K562 (cell line): Measurements from ENCODE around the gene GIT2. TPM values are rescaled to one million over a fixed set of nuclear protein-coding genes. Genes with fewer than 3 reads are reported as not detected.

Experiments used
- ASH1L ChIP-seq: fragments of 450-650 bp; IDR thresholded peaks from 2 replicates; pipeline ENCODE4 v1.6.1; 2018; ENCODE audit warnings: borderline replicate concordance, mild to moderate bottlenecking, low read depth; ENCODE audit not compliant: partially characterized antibody
- DACH1 ChIP-seq: fragments of 450-650 bp; IDR thresholded peaks from 2 replicates; pipeline ENCODE4 v1.6.1; 2018; ENCODE audit not compliant: partially characterized antibody
- EP400 ChIP-seq: fragments of 450-650 bp; IDR thresholded peaks from 2 replicates; pipeline ENCODE4 v1.6.1; 2017; ENCODE audit warnings: antibody characterized with exemption, mild to moderate bottlenecking, moderate library complexity
- FOXK1 ChIP-seq: sonication (generic); formaldehyde crosslinking; IDR thresholded peaks from 2 replicates; pipeline ENCODE4 v1.8.0; 2022; ENCODE audit warnings: missing genetic modification reagents, mild to moderate bottlenecking, borderline replicate concordance
- SRSF9 ChIP-seq: fragments of 200-400 bp; formaldehyde crosslinking; IDR thresholded peaks from 2 replicates; pipeline ENCODE4 v1.6.1; 2017; ENCODE audit warnings: low read depth, low read length, borderline replicate concordance
- YBX1 ChIP-seq: fragments of 450-650 bp; IDR thresholded peaks from 2 replicates; pipeline ENCODE4 v1.7.1; 2016; ENCODE audit warnings: mild to moderate bottlenecking
- polyA plus RNA-seq, 8 experiments: library from polyadenylated mRNA; depleted of rRNA in 4 of 8; stranded (reverse) in 5 of 8; unstranded in 3 of 8; fragments of >200 nt; fragmentation: Nextera tagmentation in 2 of 8; fragmentation: Illumina TruSeq in 1 of 8; extraction: Ambion mirVana in 2 of 8; extraction: Trizol in 1 of 8; gene quantifications; 2 replicates each; pipeline versions ENCODE4 v1.2.1 to v1.2.3, GENCODE V29; 2011 to 2014; ENCODE audit warnings: inconsistent platforms in 1 of 8, missing spikeins in 1 of 8
- total RNA-seq, 7 experiments: library from RNA; depleted of rRNA in 6 of 7; stranded (reverse); fragments of >200 nt in 6 of 7; fragmentation: Illumina TruSeq in 2 of 7; extraction: Trizol in 2 of 7; gene quantifications; 2 replicates each; pipeline versions ENCODE4 v1.2.1 to v1.2.3, GENCODE V29; 2011 to 2021; ENCODE audit warnings: low replicate concordance in 1 of 7
- TF ChIP-seq, protein P1 (sequence below): sonication (generic); formaldehyde crosslinking; IDR thresholded peaks from 2 replicates; pipeline ENCODE4 v1.8.1; 2023; ENCODE audit warnings: mild to moderate bottlenecking, missing genetic modification reagents
- TF ChIP-seq, protein P2 (sequence below): fragments of 250-450 bp; sonication (Bioruptor Pico); IDR thresholded peaks from 2 replicates; pipeline ENCODE4 v1.8.0; 2021; ENCODE audit warnings: moderate library complexity, mild to moderate bottlenecking, inconsistent platforms
- TF ChIP-seq, protein P3 (sequence below), 2 experiments: fragments of 150-350 bp in 1 of 2; IDR thresholded peaks; 2 replicates each; pipeline ENCODE4 v1.6.1; 2012 to 2016; ENCODE audit warnings: low read depth in 2 of 2, low read length in 2 of 2, mild to moderate bottlenecking in 1 of 2, moderate library complexity in 1 of 2
- TF ChIP-seq, protein P4 (sequence below): fragments of 450-650 bp; IDR thresholded peaks from one replicate; pipeline ENCODE4 v1.6.1; 2018; ENCODE audit warnings: mild to moderate bottlenecking, moderate library complexity; ENCODE audit not compliant: partially characterized antibody
- TF ChIP-seq, protein P5 (sequence below): fragments of 450-650 bp; IDR thresholded peaks from 2 replicates; pipeline ENCODE4 v1.6.1; 2018; ENCODE audit not compliant: partially characterized antibody

The GIT2 gene
- total and polyA plus RNA-seq, 9 of the 15 experiments (the other 6 are each of a cell fraction or from before 2014, with no cell fraction given): 4.0 to 30.4 (median 23.5) TPM

DNA sequence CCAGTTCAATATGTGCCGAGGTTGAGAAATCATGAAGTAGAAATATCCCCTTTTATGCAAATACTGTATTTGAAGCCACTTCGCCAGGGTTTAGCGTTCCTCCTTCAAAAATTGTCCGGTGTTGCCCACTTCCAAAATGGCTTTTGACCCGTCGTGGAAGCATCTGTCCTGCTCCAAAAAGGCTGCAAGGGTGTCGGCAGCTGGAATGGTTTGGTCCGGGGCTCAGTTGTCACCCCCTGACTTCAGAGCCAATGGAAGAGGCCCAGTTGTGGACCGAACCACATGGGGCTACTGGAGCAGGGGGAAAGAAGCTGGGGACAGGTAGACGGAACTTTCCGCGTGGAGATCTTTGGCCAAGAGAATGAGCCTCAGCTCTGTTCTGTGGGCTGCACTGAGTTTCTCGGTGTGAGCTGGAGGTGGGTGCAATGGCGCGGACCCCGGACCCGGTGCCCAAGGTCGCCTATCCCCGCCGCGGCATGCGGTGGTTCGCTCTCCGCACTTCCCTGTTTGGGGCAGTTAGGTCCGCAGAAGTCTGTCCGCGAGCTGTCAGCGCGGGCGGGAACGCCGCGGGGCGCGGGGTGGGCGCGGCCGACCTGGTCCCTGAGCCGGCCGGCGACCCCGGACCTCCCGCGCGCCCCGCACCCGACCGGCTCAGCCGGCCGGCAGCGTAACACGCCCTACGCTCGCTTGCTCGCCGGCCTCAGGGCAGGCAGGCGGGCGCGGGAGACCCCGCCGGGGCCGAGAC lies 2.9 kb upstream of the GIT2 start, which contains the start of gene ANKRD13A (continued):
- TF ChIP-seq, protein P1, sequence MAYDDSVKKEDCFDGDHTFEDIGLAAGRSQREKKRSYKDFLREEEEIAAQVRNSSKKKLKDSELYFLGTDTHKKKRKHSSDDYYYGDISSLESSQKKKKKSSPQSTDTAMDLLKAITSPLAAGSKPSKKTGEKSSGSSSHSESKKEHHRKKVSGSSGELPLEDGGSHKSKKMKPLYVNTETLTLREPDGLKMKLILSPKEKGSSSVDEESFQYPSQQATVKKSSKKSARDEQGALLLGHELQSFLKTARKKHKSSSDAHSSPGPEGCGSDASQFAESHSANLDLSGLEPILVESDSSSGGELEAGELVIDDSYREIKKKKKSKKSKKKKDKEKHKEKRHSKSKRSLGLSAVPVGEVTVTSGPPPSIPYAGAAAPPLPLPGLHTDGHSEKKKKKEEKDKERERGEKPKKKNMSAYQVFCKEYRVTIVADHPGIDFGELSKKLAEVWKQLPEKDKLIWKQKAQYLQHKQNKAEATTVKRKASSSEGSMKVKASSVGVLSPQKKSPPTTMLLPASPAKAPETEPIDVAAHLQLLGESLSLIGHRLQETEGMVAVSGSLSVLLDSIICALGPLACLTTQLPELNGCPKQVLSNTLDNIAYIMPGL (CRISPR knock-in tag): peak; percentile 73; the same call in 1 of the 2 replicates
- TF ChIP-seq, protein P2, sequence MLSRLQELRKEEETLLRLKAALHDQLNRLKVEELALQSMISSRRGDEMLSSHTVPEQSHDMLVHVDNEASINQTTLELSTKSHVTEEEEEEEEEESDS (CRISPR knock-in tag): no peak
- TF ChIP-seq FOXK1: peak; percentile 84; the same call in 1 of the 2 replicates
- no peak for TF ChIP-seq SRSF9
- TF ChIP-seq, protein P3, sequence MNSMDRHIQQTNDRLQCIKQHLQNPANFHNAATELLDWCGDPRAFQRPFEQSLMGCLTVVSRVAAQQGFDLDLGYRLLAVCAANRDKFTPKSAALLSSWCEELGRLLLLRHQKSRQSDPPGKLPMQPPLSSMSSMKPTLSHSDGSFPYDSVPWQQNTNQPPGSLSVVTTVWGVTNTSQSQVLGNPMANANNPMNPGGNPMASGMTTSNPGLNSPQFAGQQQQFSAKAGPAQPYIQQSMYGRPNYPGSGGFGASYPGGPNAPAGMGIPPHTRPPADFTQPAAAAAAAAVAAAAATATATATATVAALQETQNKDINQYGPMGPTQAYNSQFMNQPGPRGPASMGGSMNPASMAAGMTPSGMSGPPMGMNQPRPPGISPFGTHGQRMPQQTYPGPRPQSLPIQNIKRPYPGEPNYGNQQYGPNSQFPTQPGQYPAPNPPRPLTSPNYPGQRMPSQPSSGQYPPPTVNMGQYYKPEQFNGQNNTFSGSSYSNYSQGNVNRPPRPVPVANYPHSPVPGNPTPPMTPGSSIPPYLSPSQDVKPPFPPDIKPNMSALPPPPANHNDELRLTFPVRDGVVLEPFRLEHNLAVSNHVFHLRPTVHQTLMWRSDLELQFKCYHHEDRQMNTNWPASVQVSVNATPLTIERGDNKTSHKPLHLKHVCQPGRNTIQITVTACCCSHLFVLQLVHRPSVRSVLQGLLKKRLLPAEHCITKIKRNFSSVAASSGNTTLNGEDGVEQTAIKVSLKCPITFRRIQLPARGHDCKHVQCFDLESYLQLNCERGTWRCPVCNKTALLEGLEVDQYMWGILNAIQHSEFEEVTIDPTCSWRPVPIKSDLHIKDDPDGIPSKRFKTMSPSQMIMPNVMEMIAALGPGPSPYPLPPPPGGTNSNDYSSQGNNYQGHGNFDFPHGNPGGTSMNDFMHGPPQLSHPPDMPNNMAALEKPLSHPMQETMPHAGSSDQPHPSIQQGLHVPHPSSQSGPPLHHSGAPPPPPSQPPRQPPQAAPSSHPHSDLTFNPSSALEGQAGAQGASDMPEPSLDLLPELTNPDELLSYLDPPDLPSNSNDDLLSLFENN (IDR thresholded peaks at IDR 0.05; ENCODE audit: low read depth in 2 of 2, low read length in 2 of 2): no peak
- TF ChIP-seq, protein P4, sequence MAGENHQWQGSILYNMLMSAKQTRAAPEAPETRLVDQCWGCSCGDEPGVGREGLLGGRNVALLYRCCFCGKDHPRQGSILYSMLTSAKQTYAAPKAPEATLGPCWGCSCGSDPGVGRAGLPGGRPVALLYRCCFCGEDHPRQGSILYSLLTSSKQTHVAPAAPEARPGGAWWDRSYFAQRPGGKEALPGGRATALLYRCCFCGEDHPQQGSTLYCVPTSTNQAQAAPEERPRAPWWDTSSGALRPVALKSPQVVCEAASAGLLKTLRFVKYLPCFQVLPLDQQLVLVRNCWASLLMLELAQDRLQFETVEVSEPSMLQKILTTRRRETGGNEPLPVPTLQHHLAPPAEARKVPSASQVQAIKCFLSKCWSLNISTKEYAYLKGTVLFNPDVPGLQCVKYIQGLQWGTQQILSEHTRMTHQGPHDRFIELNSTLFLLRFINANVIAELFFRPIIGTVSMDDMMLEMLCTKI: no peak
- TF ChIP-seq, protein P5, sequence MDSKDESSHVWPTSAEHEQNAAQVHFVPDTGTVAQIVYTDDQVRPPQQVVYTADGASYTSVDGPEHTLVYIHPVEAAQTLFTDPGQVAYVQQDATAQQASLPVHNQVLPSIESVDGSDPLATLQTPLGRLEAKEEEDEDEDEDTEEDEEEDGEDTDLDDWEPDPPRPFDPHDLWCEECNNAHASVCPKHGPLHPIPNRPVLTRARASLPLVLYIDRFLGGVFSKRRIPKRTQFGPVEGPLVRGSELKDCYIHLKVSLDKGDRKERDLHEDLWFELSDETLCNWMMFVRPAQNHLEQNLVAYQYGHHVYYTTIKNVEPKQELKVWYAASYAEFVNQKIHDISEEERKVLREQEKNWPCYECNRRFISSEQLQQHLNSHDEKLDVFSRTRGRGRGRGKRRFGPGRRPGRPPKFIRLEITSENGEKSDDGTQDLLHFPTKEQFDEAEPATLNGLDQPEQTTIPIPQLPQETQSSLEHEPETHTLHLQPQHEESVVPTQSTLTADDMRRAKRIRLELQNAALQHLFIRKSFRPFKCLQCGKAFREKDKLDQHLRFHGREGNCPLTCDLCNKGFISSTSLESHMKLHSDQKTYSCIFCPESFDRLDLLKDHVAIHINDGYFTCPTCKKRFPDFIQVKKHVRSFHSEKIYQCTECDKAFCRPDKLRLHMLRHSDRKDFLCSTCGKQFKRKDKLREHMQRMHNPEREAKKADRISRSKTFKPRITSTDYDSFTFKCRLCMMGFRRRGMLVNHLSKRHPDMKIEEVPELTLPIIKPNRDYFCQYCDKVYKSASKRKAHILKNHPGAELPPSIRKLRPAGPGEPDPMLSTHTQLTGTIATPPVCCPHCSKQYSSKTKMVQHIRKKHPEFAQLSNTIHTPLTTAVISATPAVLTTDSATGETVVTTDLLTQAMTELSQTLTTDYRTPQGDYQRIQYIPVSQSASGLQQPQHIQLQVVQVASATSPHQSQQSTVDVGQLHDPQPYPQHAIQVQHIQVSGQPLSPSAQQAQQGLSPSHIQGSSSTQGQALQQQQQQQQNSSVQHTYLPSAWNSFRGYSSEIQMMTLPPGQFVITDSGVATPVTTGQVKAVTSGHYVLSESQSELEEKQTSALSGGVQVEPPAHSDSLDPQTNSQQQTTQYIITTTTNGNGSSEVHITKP: peak; percentile 100
- TF ChIP-seq YBX1: no peak
- peak; percentile 86 for TF ChIP-seq EP400
- no peak for TF ChIP-seq DACH1
- TF ChIP-seq ASH1L: peak; percentile 95
